H9 (cell line): ENCODE measurements around the gene COL27A1. TPM values are rescaled to one million over a fixed set of nuclear protein-coding genes. Genes with fewer than 3 reads are reported as not detected.
"Not testable (repeated sequence)": the region's sequence is repeated elsewhere in the genome, so short reads cannot be mapped to it uniquely, and the experiment has no call there.

ENCODE experiments used
- DNase-seq: peaks from one replicate; pipeline ENCODE4 v3.0.0-alpha.2; 2017
- H2AFZ ChIP-seq: one replicate; pipeline ENCODE4 v1.6.1; 2013; ENCODE audit warnings: mild to moderate bottlenecking, low read length, control low read depth, moderate library complexity
- H2AK5ac ChIP-seq: 2 replicates; pipeline ENCODE4 v1.6.1; 2013; ENCODE audit warnings: low read length, control low read depth, mixed read lengths; ENCODE audit not compliant: insufficient read length
- H2BK120ac ChIP-seq: one replicate; pipeline ENCODE4 v1.6.1; 2013; ENCODE audit warnings: low read depth, mild to moderate bottlenecking, low read length, control low read depth, inconsistent platforms; ENCODE audit not compliant: poor library complexity, severe bottlenecking
- H2BK12ac ChIP-seq: 2 replicates; pipeline ENCODE4 v1.6.1; 2013; ENCODE audit warnings: low read length, control low read depth, mixed read lengths, low read depth; ENCODE audit not compliant: insufficient read length
- H2BK15ac ChIP-seq: 2 replicates; pipeline ENCODE4 v1.6.1; 2013; ENCODE audit warnings: low read depth, low read length, control low read depth
- H2BK20ac ChIP-seq: one replicate; pipeline ENCODE4 v1.6.1; 2013; ENCODE audit warnings: low read depth, mild to moderate bottlenecking, low read length, control low read depth, inconsistent platforms; ENCODE audit not compliant: poor library complexity, severe bottlenecking
- H2BK5ac ChIP-seq: 2 replicates; pipeline ENCODE4 v1.6.1; 2013; ENCODE audit warnings: low read length, control low read depth, mixed read lengths; ENCODE audit not compliant: insufficient read length
- H3K14ac ChIP-seq: 2 replicates; pipeline ENCODE4 v1.6.1; 2013; ENCODE audit warnings: low read length, control low read depth; ENCODE audit not compliant: insufficient read depth
- H3K18ac ChIP-seq: 2 replicates; pipeline ENCODE4 v1.6.1; 2013; ENCODE audit warnings: low read depth, mild to moderate bottlenecking, mixed read lengths, low read length, control low read depth; ENCODE audit not compliant: insufficient read length
- H3K23ac ChIP-seq: 2 replicates; pipeline ENCODE4 v1.6.1; 2013; ENCODE audit warnings: low read length, control low read depth, mixed read lengths, low read depth; ENCODE audit not compliant: insufficient read length
- H3K23me2 ChIP-seq: 2 replicates; pipeline ENCODE4 v1.6.1; 2013; ENCODE audit warnings: low read depth, mild to moderate bottlenecking, mixed read lengths, low read length, control low read depth; ENCODE audit not compliant: insufficient read length, poor library complexity, severe bottlenecking
- H3K27ac ChIP-seq: 2 replicates; pipeline ENCODE4 v1.5.1; 2013; ENCODE audit warnings: low read length, control low read depth, mixed read lengths, low read depth; ENCODE audit not compliant: insufficient read length
- H3K27me3 ChIP-seq: 2 replicates; pipeline ENCODE4 v1.6.1; 2013; ENCODE audit warnings: low read length, control low read depth, inconsistent platforms; ENCODE audit not compliant: insufficient read depth
- H3K4ac ChIP-seq: 2 replicates; pipeline ENCODE4 v1.6.1; 2013; ENCODE audit warnings: low read depth, mild to moderate bottlenecking, control low read depth, inconsistent platforms, low read length, moderate library complexity
- H3K4me1 ChIP-seq: 2 replicates; pipeline ENCODE4 v1.6.1; 2013; ENCODE audit warnings: low read length, control low read depth, inconsistent platforms; ENCODE audit not compliant: insufficient read depth
- H3K4me2 ChIP-seq: 2 replicates; pipeline ENCODE4 v1.6.1; 2013; ENCODE audit warnings: low read length, control low read depth, mixed read lengths; ENCODE audit not compliant: insufficient read length, insufficient read depth
- H3K56ac ChIP-seq: 2 replicates; pipeline ENCODE4 v1.6.1; 2013; ENCODE audit warnings: low read depth, mild to moderate bottlenecking, mixed read lengths, low read length, control low read depth; ENCODE audit not compliant: insufficient read length
- H3K79me1 ChIP-seq: 2 replicates; pipeline ENCODE4 v1.6.1; 2013; ENCODE audit warnings: low read depth, mild to moderate bottlenecking, moderate library complexity, low read length, control low read depth, inconsistent platforms; ENCODE audit not compliant: insufficient read depth, poor library complexity, severe bottlenecking
- H3K79me2 ChIP-seq: 2 replicates; pipeline ENCODE4 v1.6.1; 2013; ENCODE audit warnings: low read length, control low read depth, inconsistent platforms; ENCODE audit not compliant: insufficient read depth
- H3K9ac ChIP-seq: 2 replicates; pipeline ENCODE4 v1.6.1; 2013; ENCODE audit warnings: low read length, control low read depth, mixed read lengths; ENCODE audit not compliant: insufficient read length; ENCODE audit errors: extremely low read depth
- H3K9me3 ChIP-seq: one replicate; pipeline ENCODE4 v1.6.1; 2013; ENCODE audit warnings: low read depth, low read length, inconsistent platforms; ENCODE audit not compliant: control insufficient read depth
- H3T11ph ChIP-seq: one replicate; pipeline ENCODE4 v1.6.1; 2013; ENCODE audit warnings: mild to moderate bottlenecking, low read length, control low read depth, inconsistent platforms
- H4K20me1 ChIP-seq: one replicate; pipeline ENCODE4 v1.6.1; 2013; ENCODE audit not compliant: control insufficient read depth, insufficient read length, insufficient read depth
- H4K5ac ChIP-seq: 2 replicates; pipeline ENCODE4 v1.6.1; 2013; ENCODE audit warnings: low read depth, mild to moderate bottlenecking, mixed read lengths, low read length, control low read depth; ENCODE audit not compliant: insufficient read length
- H4K8ac ChIP-seq: replicated peaks from 2 replicates; pipeline ENCODE4 v1.6.1; 2013; ENCODE audit warnings: low read length, control low read depth, mixed read lengths, low read depth; ENCODE audit not compliant: insufficient read length
- H4K91ac ChIP-seq: 2 replicates; pipeline ENCODE4 v1.6.1; 2013; ENCODE audit warnings: low read depth, mild to moderate bottlenecking, moderate library complexity, mixed read lengths, low read length, control low read depth; ENCODE audit not compliant: insufficient read length
- H3K27ac Mint-ChIP-seq, 3 experiments: 2 replicates in 2 of 3; 3 replicates in 1 of 3; pipeline ENCODE4 v1.8.0; 2020 to 2021; ENCODE audit warnings: mixed read lengths in 3 of 3, mild to moderate bottlenecking in 1 of 3, moderate library complexity in 1 of 3
- H3K27me3 Mint-ChIP-seq: 2 replicates; pipeline ENCODE4 v1.8.0; 2021; ENCODE audit warnings: low read depth, mild to moderate bottlenecking, moderate library complexity, mixed read lengths
- H3K36me3 Mint-ChIP-seq, 3 experiments: 2 replicates in 2 of 3; 3 replicates in 1 of 3; pipeline ENCODE4 v1.8.0; 2020 to 2021; ENCODE audit warnings: low read depth in 3 of 3, mixed read lengths in 3 of 3; ENCODE audit not compliant: insufficient read depth in 1 of 3
- H3K4me1 Mint-ChIP-seq, 2 experiments: 2 replicates each; pipeline ENCODE4 v1.8.0; 2020; ENCODE audit warnings: mixed read lengths in 2 of 2
- H3K4me3 Mint-ChIP-seq, 2 experiments: 2 replicates in 1 of 2; 3 replicates in 1 of 2; pipeline ENCODE4 v1.8.0; 2020 to 2021; ENCODE audit warnings: mild to moderate bottlenecking in 2 of 2, mixed read lengths in 2 of 2, moderate library complexity in 1 of 2
- H3K9me3 Mint-ChIP-seq, 2 experiments: 2 replicates in 1 of 2; 3 replicates in 1 of 2; pipeline ENCODE4 v1.8.0; 2020; ENCODE audit warnings: mild to moderate bottlenecking in 2 of 2, mixed read lengths in 2 of 2, moderate library complexity in 1 of 2
- WGBS: extraction: QIAGEN DNeasy Blood & Tissue Kit; methylation state at CpG from one replicate; pipeline ENCODE4 v1.1.7; 2013; ENCODE audit warnings: missing lambda C conversion rate, low lambda C conversion rate, mixed read lengths; ENCODE audit not compliant: insufficient read length; ENCODE audit errors: extremely low coverage; 5-methylcytosine and 5-hydroxymethylcytosine counted together
- total RNA-seq: library from RNA; stranded (reverse); gene quantifications from 2 replicates; pipeline ENCODE4 v1.2.1, GENCODE V29; 2021
- TF ChIP-seq, protein P1 (sequence below): fragments of 200-600 bp; sonication (generic); conservative IDR thresholded peaks from 3 replicates; pipeline ENCODE4 v1.8.0; 2021; ENCODE audit warnings: antibody characterized with exemption, mild to moderate bottlenecking

COL27A1 gene
- total RNA-seq, 1 experiment from 2014 or later, result 17.9 TPM

GRCh38 chr9:114327749-114328148, 172.4 kb downstream of the COL27A1 start:
- Histone ChIP-seq H3K14ac (no peak overlapping the region; the same call in 1 of the 2 replicates), H4K5ac (no peak overlapping the region), H4K20me1 (no peaks in the 10 kb centered on the region), H2BK15ac (no peak overlapping the region), H3K18ac (no peak overlapping the region), H3K4me2 (no peak overlapping the region), H4K8ac (no peak overlapping the region), H2BK12ac (no peak overlapping the region), H2BK120ac (no peak overlapping the region), H3K79me2 (no peaks in the 10 kb centered on the region), H3K23me2 (no peaks in the 10 kb centered on the region), H2BK5ac (no peak overlapping the region), H2BK20ac (no peak overlapping the region), H4K91ac (no peak overlapping the region), H3K23ac (no peak overlapping the region), H3K4me1 (no peaks in the 10 kb centered on the region), H3K27ac (no peak overlapping the region), H3K4ac (no peak overlapping the region), H3T11ph (no peak overlapping the region), H3K27me3 (no peaks in the 10 kb centered on the region), H3K56ac (no peak overlapping the region), H3K79me1 (no peaks in the 10 kb centered on the region), H3K9ac (no peak overlapping the region), H3K9me3 (no peaks in the 10 kb centered on the region), H2AFZ (no peak overlapping the region), H2AK5ac (no peak overlapping the region)
- WGBS, result no CpG with 5 or more reads among the region's 8 CpGs
- H3K4me1 Mint-ChIP-seq, result no peaks in the 10 kb centered on the region
- no peaks in the 10 kb centered on the region for H3K36me3 Mint-ChIP-seq
- H3K27me3 Mint-ChIP-seq, result peaks cover 2% of the 10 kb centered on the region
- peak; percentile 49 for DNase-seq
- H3K4me3 Mint-ChIP-seq, result no peak overlapping the region
- H3K9me3 Mint-ChIP-seq, result no peaks in the 10 kb centered on the region
- TF ChIP-seq, protein P1, sequence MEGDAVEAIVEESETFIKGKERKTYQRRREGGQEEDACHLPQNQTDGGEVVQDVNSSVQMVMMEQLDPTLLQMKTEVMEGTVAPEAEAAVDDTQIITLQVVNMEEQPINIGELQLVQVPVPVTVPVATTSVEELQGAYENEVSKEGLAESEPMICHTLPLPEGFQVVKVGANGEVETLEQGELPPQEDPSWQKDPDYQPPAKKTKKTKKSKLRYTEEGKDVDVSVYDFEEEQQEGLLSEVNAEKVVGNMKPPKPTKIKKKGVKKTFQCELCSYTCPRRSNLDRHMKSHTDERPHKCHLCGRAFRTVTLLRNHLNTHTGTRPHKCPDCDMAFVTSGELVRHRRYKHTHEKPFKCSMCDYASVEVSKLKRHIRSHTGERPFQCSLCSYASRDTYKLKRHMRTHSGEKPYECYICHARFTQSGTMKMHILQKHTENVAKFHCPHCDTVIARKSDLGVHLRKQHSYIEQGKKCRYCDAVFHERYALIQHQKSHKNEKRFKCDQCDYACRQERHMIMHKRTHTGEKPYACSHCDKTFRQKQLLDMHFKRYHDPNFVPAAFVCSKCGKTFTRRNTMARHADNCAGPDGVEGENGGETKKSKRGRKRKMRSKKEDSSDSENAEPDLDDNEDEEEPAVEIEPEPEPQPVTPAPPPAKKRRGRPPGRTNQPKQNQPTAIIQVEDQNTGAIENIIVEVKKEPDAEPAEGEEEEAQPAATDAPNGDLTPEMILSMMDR, result no peak
- H3K27ac Mint-ChIP-seq, result no peak overlapping the region

DNA sequence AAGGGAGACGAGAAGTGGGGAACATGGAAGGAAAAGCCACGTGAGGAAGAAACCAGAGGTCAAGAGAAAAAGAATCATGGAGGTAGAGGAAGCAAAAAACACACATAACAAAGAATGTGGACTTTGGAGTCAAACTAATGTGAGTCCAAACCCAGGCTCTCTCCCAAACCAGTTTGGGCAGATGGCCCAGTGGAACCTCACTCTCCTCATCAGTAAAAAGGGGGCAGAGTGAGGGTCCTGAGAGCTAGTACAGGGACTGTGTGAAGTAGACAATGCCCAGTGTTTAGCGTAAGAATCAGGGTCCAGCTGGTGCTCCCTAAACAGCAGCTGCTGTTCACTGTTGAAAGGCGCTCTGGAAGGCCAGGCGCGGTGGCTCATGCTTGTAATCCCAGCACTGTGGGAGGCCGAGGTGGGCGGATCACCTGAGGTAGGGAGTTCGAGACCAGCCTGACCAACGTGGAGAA, 173.1 kb downstream of the COL27A1 start:
- not testable (repeated sequence) for H2BK15ac ChIP-seq, H2AK5ac ChIP-seq, H3K4me3 Mint-ChIP-seq, H2BK20ac ChIP-seq, H3K9ac ChIP-seq, H2BK120ac ChIP-seq, H4K8ac ChIP-seq, H4K5ac ChIP-seq, H3K4me1 Mint-ChIP-seq, H3K79me1 ChIP-seq, H3K27me3 ChIP-seq, H3K4me2 ChIP-seq, H3T11ph ChIP-seq, H4K91ac ChIP-seq, H3K79me2 ChIP-seq, H3K56ac ChIP-seq, H2BK12ac ChIP-seq, H3K18ac ChIP-seq, H3K14ac ChIP-seq, H3K4me1 ChIP-seq, H3K23me2 ChIP-seq, H3K36me3 Mint-ChIP-seq, H3K4ac ChIP-seq, H3K9me3 Mint-ChIP-seq, H2AFZ ChIP-seq, H3K23ac ChIP-seq, H3K27ac Mint-ChIP-seq, H3K9me3 ChIP-seq, H3K27ac ChIP-seq, H2BK5ac ChIP-seq, H3K27me3 Mint-ChIP-seq, H4K20me1 ChIP-seq
- peak; percentile 52 for DNase-seq
- no CpG with 5 or more reads among the region's 10 CpGs for WGBS
